Measurements from ENCODE around the gene OTOP2.

GRCh38 chr17:74875977-74876593 is 48.0 kb upstream of the OTOP2 start:
- TF ChIP-seq CTCF (IDR thresholded peaks at IDR 0.05) = no peak
- TF ChIP-seq EP300 (IDR thresholded peaks at IDR 0.05) = no peak
- TF ChIP-seq POLR2AphosphoS5 (IDR thresholded peaks at IDR 0.05) = no peak
- TF ChIP-seq POLR2A (IDR thresholded peaks at IDR 0.05) = no peak
